Mammary epithelial cell (primary cell): Measurements from ENCODE around the gene ABHD15.

Source experiments
- CTCF ChIP-seq, 2 donors: IDR thresholded peaks in 1 of 2; conservative IDR thresholded peaks in 1 of 2; 2 replicates each; pipeline ENCODE4 v1.5.1; 2011 to 2012; ENCODE audit warnings: inconsistent platforms in 2 of 2, low read length in 2 of 2, mild to moderate bottlenecking in 2 of 2, control low read depth in 1 of 2, low read depth in 1 of 2; ENCODE audit not compliant: insufficient read depth in 1 of 2; ENCODE audit errors: extremely low read depth in 1 of 2
- EZH2 ChIP-seq: IDR thresholded peaks from 2 replicates; pipeline ENCODE4 v1.6.1; 2012; ENCODE audit warnings: low read length, inconsistent platforms, borderline replicate concordance

DNA sequence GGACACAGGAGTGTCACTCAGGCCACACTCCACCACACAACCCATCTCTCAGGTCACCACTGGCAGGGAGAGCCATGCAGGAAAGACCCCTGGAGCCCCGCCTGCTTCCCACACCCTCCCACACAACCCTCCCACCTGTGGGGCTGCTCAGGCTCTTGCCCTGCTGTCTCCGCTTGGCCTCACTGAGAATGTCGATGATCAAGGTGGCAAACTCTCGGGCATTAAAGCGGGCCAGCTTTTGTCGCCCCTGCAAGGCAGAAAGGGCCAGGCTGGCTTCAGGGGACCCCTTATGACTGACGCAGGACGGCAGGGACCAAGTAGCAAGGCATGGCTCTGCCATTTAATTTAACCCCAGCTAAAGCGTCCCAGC lies 10.1 kb upstream of the ABHD15 start:
- TF ChIP-seq CTCF (conservative IDR thresholded peaks at IDR 0.05 in 1 of 2, IDR thresholded peaks at IDR 0.05 in 1 of 2; ENCODE audit: extremely low read depth in 1 of 2, insufficient read depth in 1 of 2, low read depth in 1 of 2, low read length in 2 of 2) (no peak), EZH2 (no peak)
